H9 (cell line): Measurements from ENCODE around the gene FALEC. TPM values are rescaled to one million over a fixed set of nuclear protein-coding genes. Genes with fewer than 3 reads are reported as not detected.
A peak's percentile ranks its signal among the peaks of the same experiment; 100 is the strongest.

Experiments used
- DNase-seq: peaks from one replicate; pipeline ENCODE4 v3.0.0-alpha.2; 2017
- H2AFZ ChIP-seq: one replicate; pipeline ENCODE4 v1.6.1; 2013; ENCODE audit warnings: mild to moderate bottlenecking, low read length, control low read depth, moderate library complexity
- H2AK5ac ChIP-seq: 2 replicates; pipeline ENCODE4 v1.6.1; 2013; ENCODE audit warnings: low read length, control low read depth, mixed read lengths; ENCODE audit not compliant: insufficient read length
- H2BK120ac ChIP-seq: one replicate; pipeline ENCODE4 v1.6.1; 2013; ENCODE audit warnings: low read depth, mild to moderate bottlenecking, low read length, control low read depth, inconsistent platforms; ENCODE audit not compliant: poor library complexity, severe bottlenecking
- H2BK12ac ChIP-seq: 2 replicates; pipeline ENCODE4 v1.6.1; 2013; ENCODE audit warnings: low read length, control low read depth, mixed read lengths, low read depth; ENCODE audit not compliant: insufficient read length
- H2BK15ac ChIP-seq: 2 replicates; pipeline ENCODE4 v1.6.1; 2013; ENCODE audit warnings: low read depth, low read length, control low read depth
- H2BK20ac ChIP-seq: one replicate; pipeline ENCODE4 v1.6.1; 2013; ENCODE audit warnings: low read depth, mild to moderate bottlenecking, low read length, control low read depth, inconsistent platforms; ENCODE audit not compliant: poor library complexity, severe bottlenecking
- H2BK5ac ChIP-seq: 2 replicates; pipeline ENCODE4 v1.6.1; 2013; ENCODE audit warnings: low read length, control low read depth, mixed read lengths; ENCODE audit not compliant: insufficient read length
- H3K14ac ChIP-seq: 2 replicates; pipeline ENCODE4 v1.6.1; 2013; ENCODE audit warnings: low read length, control low read depth; ENCODE audit not compliant: insufficient read depth
- H3K18ac ChIP-seq: 2 replicates; pipeline ENCODE4 v1.6.1; 2013; ENCODE audit warnings: low read depth, mild to moderate bottlenecking, mixed read lengths, low read length, control low read depth; ENCODE audit not compliant: insufficient read length
- H3K23ac ChIP-seq: 2 replicates; pipeline ENCODE4 v1.6.1; 2013; ENCODE audit warnings: low read length, control low read depth, mixed read lengths, low read depth; ENCODE audit not compliant: insufficient read length
- H3K23me2 ChIP-seq: 2 replicates; pipeline ENCODE4 v1.6.1; 2013; ENCODE audit warnings: low read depth, mild to moderate bottlenecking, mixed read lengths, low read length, control low read depth; ENCODE audit not compliant: insufficient read length, poor library complexity, severe bottlenecking
- H3K27ac ChIP-seq: 2 replicates; pipeline ENCODE4 v1.5.1; 2013; ENCODE audit warnings: low read length, control low read depth, mixed read lengths, low read depth; ENCODE audit not compliant: insufficient read length
- H3K27me3 ChIP-seq: 2 replicates; pipeline ENCODE4 v1.6.1; 2013; ENCODE audit warnings: low read length, control low read depth, inconsistent platforms; ENCODE audit not compliant: insufficient read depth
- H3K4ac ChIP-seq: 2 replicates; pipeline ENCODE4 v1.6.1; 2013; ENCODE audit warnings: low read depth, mild to moderate bottlenecking, control low read depth, inconsistent platforms, low read length, moderate library complexity
- H3K4me1 ChIP-seq: 2 replicates; pipeline ENCODE4 v1.6.1; 2013; ENCODE audit warnings: low read length, control low read depth, inconsistent platforms; ENCODE audit not compliant: insufficient read depth
- H3K4me2 ChIP-seq: 2 replicates; pipeline ENCODE4 v1.6.1; 2013; ENCODE audit warnings: low read length, control low read depth, mixed read lengths; ENCODE audit not compliant: insufficient read length, insufficient read depth
- H3K56ac ChIP-seq: 2 replicates; pipeline ENCODE4 v1.6.1; 2013; ENCODE audit warnings: low read depth, mild to moderate bottlenecking, mixed read lengths, low read length, control low read depth; ENCODE audit not compliant: insufficient read length
- H3K79me1 ChIP-seq: 2 replicates; pipeline ENCODE4 v1.6.1; 2013; ENCODE audit warnings: low read depth, mild to moderate bottlenecking, moderate library complexity, low read length, control low read depth, inconsistent platforms; ENCODE audit not compliant: insufficient read depth, poor library complexity, severe bottlenecking
- H3K79me2 ChIP-seq: 2 replicates; pipeline ENCODE4 v1.6.1; 2013; ENCODE audit warnings: low read length, control low read depth, inconsistent platforms; ENCODE audit not compliant: insufficient read depth
- H3K9ac ChIP-seq: 2 replicates; pipeline ENCODE4 v1.6.1; 2013; ENCODE audit warnings: low read length, control low read depth, mixed read lengths; ENCODE audit not compliant: insufficient read length; ENCODE audit errors: extremely low read depth
- H3K9me3 ChIP-seq: one replicate; pipeline ENCODE4 v1.6.1; 2013; ENCODE audit warnings: low read depth, low read length, inconsistent platforms; ENCODE audit not compliant: control insufficient read depth
- H3T11ph ChIP-seq: one replicate; pipeline ENCODE4 v1.6.1; 2013; ENCODE audit warnings: mild to moderate bottlenecking, low read length, control low read depth, inconsistent platforms
- H4K20me1 ChIP-seq: one replicate; pipeline ENCODE4 v1.6.1; 2013; ENCODE audit not compliant: control insufficient read depth, insufficient read length, insufficient read depth
- H4K5ac ChIP-seq: 2 replicates; pipeline ENCODE4 v1.6.1; 2013; ENCODE audit warnings: low read depth, mild to moderate bottlenecking, mixed read lengths, low read length, control low read depth; ENCODE audit not compliant: insufficient read length
- H4K8ac ChIP-seq: replicated peaks from 2 replicates; pipeline ENCODE4 v1.6.1; 2013; ENCODE audit warnings: low read length, control low read depth, mixed read lengths, low read depth; ENCODE audit not compliant: insufficient read length
- H4K91ac ChIP-seq: 2 replicates; pipeline ENCODE4 v1.6.1; 2013; ENCODE audit warnings: low read depth, mild to moderate bottlenecking, moderate library complexity, mixed read lengths, low read length, control low read depth; ENCODE audit not compliant: insufficient read length
- H3K27ac Mint-ChIP-seq, 3 experiments: 2 replicates in 2 of 3; 3 replicates in 1 of 3; pipeline ENCODE4 v1.8.0; 2020 to 2021; ENCODE audit warnings: mixed read lengths in 3 of 3, mild to moderate bottlenecking in 1 of 3, moderate library complexity in 1 of 3
- H3K27me3 Mint-ChIP-seq: 2 replicates; pipeline ENCODE4 v1.8.0; 2021; ENCODE audit warnings: low read depth, mild to moderate bottlenecking, moderate library complexity, mixed read lengths
- H3K36me3 Mint-ChIP-seq, 3 experiments: 2 replicates in 2 of 3; 3 replicates in 1 of 3; pipeline ENCODE4 v1.8.0; 2020 to 2021; ENCODE audit warnings: low read depth in 3 of 3, mixed read lengths in 3 of 3; ENCODE audit not compliant: insufficient read depth in 1 of 3
- H3K4me1 Mint-ChIP-seq, 2 experiments: 2 replicates each; pipeline ENCODE4 v1.8.0; 2020; ENCODE audit warnings: mixed read lengths in 2 of 2
- H3K4me3 Mint-ChIP-seq, 2 experiments: 2 replicates in 1 of 2; 3 replicates in 1 of 2; pipeline ENCODE4 v1.8.0; 2020 to 2021; ENCODE audit warnings: mild to moderate bottlenecking in 2 of 2, mixed read lengths in 2 of 2, moderate library complexity in 1 of 2
- H3K9me3 Mint-ChIP-seq, 2 experiments: 2 replicates in 1 of 2; 3 replicates in 1 of 2; pipeline ENCODE4 v1.8.0; 2020; ENCODE audit warnings: mild to moderate bottlenecking in 2 of 2, mixed read lengths in 2 of 2, moderate library complexity in 1 of 2
- WGBS: extraction: QIAGEN DNeasy Blood & Tissue Kit; methylation state at CpG from one replicate; pipeline ENCODE4 v1.1.7; 2013; ENCODE audit warnings: missing lambda C conversion rate, low lambda C conversion rate, mixed read lengths; ENCODE audit not compliant: insufficient read length; ENCODE audit errors: extremely low coverage; 5-methylcytosine and 5-hydroxymethylcytosine counted together
- total RNA-seq: library from RNA; stranded (reverse); gene quantifications from 2 replicates; pipeline ENCODE4 v1.2.1, GENCODE V29; 2021
- TF ChIP-seq, protein P1 (sequence below): fragments of 200-600 bp; sonication (generic); conservative IDR thresholded peaks from 3 replicates; pipeline ENCODE4 v1.8.0; 2021; ENCODE audit warnings: antibody characterized with exemption, mild to moderate bottlenecking

The FALEC gene
- total RNA-seq, 1 experiment from 2014 or later: not detected

DNA sequence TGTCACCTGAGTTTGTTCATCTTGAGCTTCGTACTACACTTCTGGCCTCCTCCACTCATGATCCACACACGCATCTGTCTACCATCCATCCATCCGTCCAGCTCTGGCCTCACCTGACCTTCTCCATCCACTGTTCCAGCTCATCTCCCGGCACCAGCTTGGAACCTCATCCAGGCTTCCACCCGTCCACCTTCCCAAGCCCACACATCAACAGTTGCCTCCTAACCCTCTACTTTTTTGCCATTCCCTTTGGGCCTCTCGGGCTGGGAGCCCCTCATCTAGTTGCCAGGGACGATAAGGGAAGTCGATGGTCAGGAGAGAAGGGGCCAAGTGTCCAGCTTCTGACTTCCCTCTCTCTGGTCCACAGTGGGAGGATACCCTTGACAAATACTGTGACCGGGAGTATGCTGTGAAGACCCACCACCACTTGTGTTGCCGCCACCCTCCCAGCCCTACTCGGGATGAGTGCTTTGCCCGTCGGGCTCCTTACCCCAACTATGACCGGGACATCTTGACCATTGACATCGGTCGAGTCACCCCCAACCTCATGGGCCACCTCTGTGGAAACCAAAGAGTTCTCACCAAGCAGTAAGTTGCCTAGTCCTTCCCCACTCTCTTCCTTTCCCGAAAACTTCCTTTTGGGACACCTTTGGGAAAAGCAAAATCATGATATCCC, 3.4 kb upstream of the FALEC start:
- Mint-ChIP-seq H3K36me3 (peaks cover under 1 to 16% (median 3%) of the 10 kb centered on the region in 3 experiments; a peak in 6 of 7 replicates), H3K27ac (peak overlapping the region in 1 of 3 experiments; percentile 67; a peak in 2 of 7 replicates), H3K4me1 (peaks cover 14 to 17% of the 10 kb centered on the region in 2 experiments), H3K9me3 (no peaks in the 10 kb centered on the region), H3K27me3 (peaks cover 1% of the 10 kb centered on the region; the same call in 1 of the 2 replicates), H3K4me3 (no peak overlapping the region)
- Histone ChIP-seq H3K27me3 (no peaks in the 10 kb centered on the region), H3K18ac (no peak overlapping the region), H2AK5ac (no peak overlapping the region), H4K20me1 (peaks cover 2% of the 10 kb centered on the region), H4K5ac (no peak overlapping the region), H3K9ac (no peak overlapping the region), H3K27ac (no peak overlapping the region), H3K4me2 (no peak overlapping the region), H3K79me2 (no peaks in the 10 kb centered on the region), H3T11ph (no peak overlapping the region), H2BK5ac (no peak overlapping the region), H4K8ac (no peak overlapping the region), H4K91ac (no peak overlapping the region), H2BK120ac (no peak overlapping the region), H3K4ac (no peak overlapping the region), H3K9me3 (no peaks in the 10 kb centered on the region), H2BK20ac (no peak overlapping the region), H3K14ac (no peak overlapping the region), H2BK15ac (no peak overlapping the region), H2AFZ (no peak overlapping the region), H3K23ac (no peak overlapping the region), H3K23me2 (peaks cover 12% of the 10 kb centered on the region), H2BK12ac (no peak overlapping the region), H3K79me1 (no peaks in the 10 kb centered on the region), H3K4me1 (peaks cover 2% of the 10 kb centered on the region; the same call in 1 of the 2 replicates), H3K56ac (no peak overlapping the region)
- TF ChIP-seq, protein P1, sequence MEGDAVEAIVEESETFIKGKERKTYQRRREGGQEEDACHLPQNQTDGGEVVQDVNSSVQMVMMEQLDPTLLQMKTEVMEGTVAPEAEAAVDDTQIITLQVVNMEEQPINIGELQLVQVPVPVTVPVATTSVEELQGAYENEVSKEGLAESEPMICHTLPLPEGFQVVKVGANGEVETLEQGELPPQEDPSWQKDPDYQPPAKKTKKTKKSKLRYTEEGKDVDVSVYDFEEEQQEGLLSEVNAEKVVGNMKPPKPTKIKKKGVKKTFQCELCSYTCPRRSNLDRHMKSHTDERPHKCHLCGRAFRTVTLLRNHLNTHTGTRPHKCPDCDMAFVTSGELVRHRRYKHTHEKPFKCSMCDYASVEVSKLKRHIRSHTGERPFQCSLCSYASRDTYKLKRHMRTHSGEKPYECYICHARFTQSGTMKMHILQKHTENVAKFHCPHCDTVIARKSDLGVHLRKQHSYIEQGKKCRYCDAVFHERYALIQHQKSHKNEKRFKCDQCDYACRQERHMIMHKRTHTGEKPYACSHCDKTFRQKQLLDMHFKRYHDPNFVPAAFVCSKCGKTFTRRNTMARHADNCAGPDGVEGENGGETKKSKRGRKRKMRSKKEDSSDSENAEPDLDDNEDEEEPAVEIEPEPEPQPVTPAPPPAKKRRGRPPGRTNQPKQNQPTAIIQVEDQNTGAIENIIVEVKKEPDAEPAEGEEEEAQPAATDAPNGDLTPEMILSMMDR: no peak
- no CpG with 5 or more reads among the region's 17 CpGs for WGBS
- no peak for DNase-seq
